NT2/D1 (cell line): Measurements from ENCODE around the gene ZFAND5.

Experiments used
- YY1 ChIP-seq: IDR thresholded peaks from 2 replicates; pipeline ENCODE4 v1.6.1; 2011; ENCODE audit not compliant: insufficient read length, insufficient read depth
- ZNF274 ChIP-seq: IDR thresholded peaks from 2 replicates; pipeline ENCODE4 v1.6.1; 2011; ENCODE audit warnings: mild to moderate bottlenecking, low read depth, low read length

- TF ChIP-seq ZNF274 (no peak), YY1 (no peak)
Observed at GRCh38 chr9:72349911-72350310, 15.1 kb downstream of the ZFAND5 start.
